Glutamatergic neuron (in vitro differentiated cells): Measurements from ENCODE around the gene IMMP2L. TPM values are rescaled to one million over a fixed set of nuclear protein-coding genes. Genes with fewer than 3 reads are reported as not detected.

Source experiments
- DNase-seq: peaks from one replicate; pipeline ENCODE4 v3.0.0; 2022
- H3K27ac Mint-ChIP-seq: one replicate; pipeline ENCODE4 v1.8.0; 2020; ENCODE audit warnings: mild to moderate bottlenecking, mixed read lengths, inconsistent platforms; ENCODE audit not compliant: unreplicated experiment
- H3K27me3 Mint-ChIP-seq: one replicate; pipeline ENCODE4 v1.8.0; 2020; ENCODE audit warnings: mild to moderate bottlenecking, moderate library complexity, mixed read lengths, inconsistent platforms; ENCODE audit not compliant: unreplicated experiment
- H3K36me3 Mint-ChIP-seq: one replicate; pipeline ENCODE4 v1.8.0; 2020; ENCODE audit warnings: mild to moderate bottlenecking, mixed read lengths, inconsistent platforms; ENCODE audit not compliant: unreplicated experiment
- H3K4me1 Mint-ChIP-seq: one replicate; pipeline ENCODE4 v1.8.0; 2020; ENCODE audit warnings: mild to moderate bottlenecking, low read depth, mixed read lengths, inconsistent platforms; ENCODE audit not compliant: unreplicated experiment
- H3K4me3 Mint-ChIP-seq: one replicate; pipeline ENCODE4 v1.8.0; 2020; ENCODE audit warnings: mild to moderate bottlenecking, mixed read lengths, inconsistent platforms; ENCODE audit not compliant: unreplicated experiment
- H3K9me3 Mint-ChIP-seq: one replicate; pipeline ENCODE4 v1.8.0; 2020; ENCODE audit warnings: mild to moderate bottlenecking, moderate library complexity, mixed read lengths, inconsistent platforms; ENCODE audit not compliant: unreplicated experiment
- CTCF ChIP-seq: fragments of 200-600 bp; sonication (generic); IDR thresholded peaks from one replicate; pipeline ENCODE4 v1.5.0; 2021; ENCODE audit not compliant: partially characterized antibody, unreplicated experiment
- total RNA-seq: library from RNA; stranded (reverse); fragmentation: NEBNext Ultra II Directional; extraction: Animal tissue kit (Norgen Biotek cat#: 25700); gene quantifications from one replicate; pipeline ENCODE4 v1.2.1, GENCODE V29; 2021; ENCODE audit not compliant: unreplicated experiment

Gene IMMP2L
- total RNA-seq, 1 donor from 2014 or later: 9.6 TPM

- Mint-ChIP-seq H3K36me3 (no peaks in the 10 kb centered on the region), H3K27me3 (no peaks in the 10 kb centered on the region), H3K27ac (no peak overlapping the region), H3K4me3 (no peak overlapping the region), H3K4me1 (peaks cover 5% of the 10 kb centered on the region), H3K9me3 (no peaks in the 10 kb centered on the region)
- no peak for TF ChIP-seq CTCF
- no peak for DNase-seq
Observed at GRCh38 chr7:111101856-111102646, 460.2 kb downstream of the IMMP2L start.

- TF ChIP-seq CTCF: peak; percentile 6
- Mint-ChIP-seq H3K4me1 (peaks cover 23% of the 10 kb centered on the region), H3K27me3 (no peaks in the 10 kb centered on the region), H3K9me3 (no peaks in the 10 kb centered on the region), H3K27ac (no peak overlapping the region), H3K4me3 (no peak overlapping the region), H3K36me3 (no peaks in the 10 kb centered on the region)
- DNase-seq: no peak
Observed at GRCh38 chr7:111098926-111099250, 463.4 kb downstream of the IMMP2L start.

- Mint-ChIP-seq H3K27me3 (no peaks in the 10 kb centered on the region), H3K4me3 (no peak overlapping the region), H3K36me3 (no peaks in the 10 kb centered on the region), H3K9me3 (no peaks in the 10 kb centered on the region), H3K4me1 (peaks cover 26% of the 10 kb centered on the region), H3K27ac (no peak overlapping the region)
- peak; percentile 21 for TF ChIP-seq CTCF
- peak; percentile 45 for DNase-seq
Observed at GRCh38 chr7:111098011-111098925, 464.0 kb downstream of the IMMP2L start.

- H3K4me1 Mint-ChIP-seq: peaks cover 34% of the 10 kb centered on the region
- no peak overlapping the region for H3K27ac Mint-ChIP-seq
- no peaks in the 10 kb centered on the region for H3K27me3 Mint-ChIP-seq
- TF ChIP-seq CTCF: no peak
- no peak for DNase-seq
- no peaks in the 10 kb centered on the region for H3K36me3 Mint-ChIP-seq
- H3K9me3 Mint-ChIP-seq: no peaks in the 10 kb centered on the region
- H3K4me3 Mint-ChIP-seq: no peak overlapping the region
Observed at GRCh38 chr7:111096997-111097396, 465.3 kb downstream of the IMMP2L start.

GRCh38 chr7:111094419-111094818, 467.9 kb downstream of the IMMP2L start:
- Mint-ChIP-seq H3K4me3 (peak overlapping the region; percentile 12), H3K9me3 (peaks cover 6% of the 10 kb centered on the region), H3K36me3 (no peaks in the 10 kb centered on the region), H3K4me1 (peaks cover 44% of the 10 kb centered on the region), H3K27ac (no peak overlapping the region), H3K27me3 (peaks cover 4% of the 10 kb centered on the region)
- TF ChIP-seq CTCF: no peak
- DNase-seq: no peak
